ENCODE results near the gene CCDC187.
"Not testable (repeated sequence)": the region's sequence is repeated elsewhere in the genome, so short reads cannot be mapped to it uniquely, and the experiment has no call there.

CCDC187 gene

GRCh38 chr9:136303825-136304416 lies at the start of gene CCDC187:
TSS of gene CCDC187 (minus strand) at chr9:136304094. CDS start at chr9:136303830, 264 bp downstream.
- DNase-seq (ENCODE audit: low spot score), result no peak

- DNase-seq (ENCODE audit: low spot score), result no peak
These were observed 49.2 kb upstream of the CCDC187 start for GRCh38 chr9:136353088-136353487.

- DNase-seq (ENCODE audit: low spot score), result no peak
These were observed 48.8 kb upstream of the CCDC187 start for GRCh38 chr9:136352682-136353081.

GRCh38 chr9:136351868-136352267 lies 48.0 kb upstream of the CCDC187 start:
- not testable (repeated sequence) for DNase-seq (ENCODE audit: low spot score)

GRCh38 chr9:136351252-136351800 lies 47.4 kb upstream of the CCDC187 start:
- no peak for DNase-seq (ENCODE audit: low spot score)

GRCh38 chr9:136349546-136349945 lies 45.7 kb upstream of the CCDC187 start:
- no peak for DNase-seq (ENCODE audit: low spot score)

- DNase-seq (ENCODE audit: low spot score), result no peak
These were observed 44.8 kb upstream of the CCDC187 start for GRCh38 chr9:136348691-136349090.

GRCh38 chr9:136347472-136348256 lies 43.8 kb upstream of the CCDC187 start:
- no peak for DNase-seq (ENCODE audit: low spot score)

- DNase-seq (ENCODE audit: low spot score), result no peak
These were observed 43.1 kb upstream of the CCDC187 start for GRCh38 chr9:136346927-136347465.

GRCh38 chr9:136346157-136346481 lies 42.2 kb upstream of the CCDC187 start:
- no peak for DNase-seq (ENCODE audit: low spot score)

GRCh38 chr9:136345281-136346156 lies 41.6 kb upstream of the CCDC187 start:
- no peak for DNase-seq (ENCODE audit: low spot score)

- no peak for DNase-seq (ENCODE audit: low spot score)
These were observed 40.8 kb upstream of the CCDC187 start for GRCh38 chr9:136344544-136345280.

- DNase-seq (ENCODE audit: low spot score), result no peak
These were observed 40.0 kb upstream of the CCDC187 start for GRCh38 chr9:136343884-136344269.

- no peak for DNase-seq (ENCODE audit: low spot score)
These were observed 39.4 kb upstream of the CCDC187 start for GRCh38 chr9:136343121-136343883.

- peak; percentile 45 for DNase-seq (ENCODE audit: low spot score)
These were observed 38.6 kb upstream of the CCDC187 start for GRCh38 chr9:136342181-136343120.

- no peak for DNase-seq (ENCODE audit: low spot score)
These were observed 37.9 kb upstream of the CCDC187 start for GRCh38 chr9:136341769-136342168.

GRCh38 chr9:136341042-136341655 lies 37.3 kb upstream of the CCDC187 start:
- DNase-seq (ENCODE audit: low spot score), result no peak

GRCh38 chr9:136340356-136341041 lies 36.6 kb upstream of the CCDC187 start:
- DNase-seq (ENCODE audit: low spot score), result no peak

GRCh38 chr9:136339958-136340310 lies 36.0 kb upstream of the CCDC187 start:
- DNase-seq (ENCODE audit: low spot score), result no peak

Measured in CD4-positive, alpha-beta T cell treated with Interleukin-2 at 100 ng/mL for 4 hours (primary cell).